ENCODE measurements around the gene PCSK7. TPM values are rescaled to one million over a fixed set of nuclear protein-coding genes. Genes with fewer than 3 reads are reported as not detected.
"Not testable (repeated sequence)": the region's sequence is repeated elsewhere in the genome, so short reads cannot be mapped to it uniquely, and the experiment has no call there.

The PCSK7 gene, protein sequence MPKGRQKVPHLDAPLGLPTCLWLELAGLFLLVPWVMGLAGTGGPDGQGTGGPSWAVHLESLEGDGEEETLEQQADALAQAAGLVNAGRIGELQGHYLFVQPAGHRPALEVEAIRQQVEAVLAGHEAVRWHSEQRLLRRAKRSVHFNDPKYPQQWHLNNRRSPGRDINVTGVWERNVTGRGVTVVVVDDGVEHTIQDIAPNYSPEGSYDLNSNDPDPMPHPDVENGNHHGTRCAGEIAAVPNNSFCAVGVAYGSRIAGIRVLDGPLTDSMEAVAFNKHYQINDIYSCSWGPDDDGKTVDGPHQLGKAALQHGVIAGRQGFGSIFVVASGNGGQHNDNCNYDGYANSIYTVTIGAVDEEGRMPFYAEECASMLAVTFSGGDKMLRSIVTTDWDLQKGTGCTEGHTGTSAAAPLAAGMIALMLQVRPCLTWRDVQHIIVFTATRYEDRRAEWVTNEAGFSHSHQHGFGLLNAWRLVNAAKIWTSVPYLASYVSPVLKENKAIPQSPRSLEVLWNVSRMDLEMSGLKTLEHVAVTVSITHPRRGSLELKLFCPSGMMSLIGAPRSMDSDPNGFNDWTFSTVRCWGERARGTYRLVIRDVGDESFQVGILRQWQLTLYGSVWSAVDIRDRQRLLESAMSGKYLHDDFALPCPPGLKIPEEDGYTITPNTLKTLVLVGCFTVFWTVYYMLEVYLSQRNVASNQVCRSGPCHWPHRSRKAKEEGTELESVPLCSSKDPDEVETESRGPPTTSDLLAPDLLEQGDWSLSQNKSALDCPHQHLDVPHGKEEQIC
- 100 to 1,000 TPM; 140 to 206 TPM for total RNA-seq

DNA sequence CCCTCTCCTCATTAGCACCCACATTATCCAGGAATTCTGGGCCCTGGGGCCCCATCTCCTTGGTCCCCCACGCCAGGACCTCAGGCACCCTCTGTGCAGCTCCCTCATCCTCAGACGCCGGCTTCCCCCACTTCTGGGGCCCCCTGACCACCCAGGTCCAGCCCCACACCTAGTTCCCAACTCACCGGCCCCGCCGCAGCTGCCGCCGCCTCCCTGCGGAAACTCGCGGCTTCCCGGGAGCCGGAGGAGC is at the start of gene PCSK7:
Gene PCSK7, minus strand, starts transcription at position 232 of the 250 bp plus-strand sequence. CDS start 2,229 bp downstream, outside the sequence.
- Mint-ChIP-seq H3K36me3 (peaks cover 15% of the 10 kb centered on the region), H3K4me3 (peak within 1 kb of the TSS; percentile 97), H3K27me3 (no peaks in the 10 kb centered on the region), H3K27ac (peak within 1 kb of the TSS; percentile 96 to 98), H3K9me3 (no peaks in the 10 kb centered on the region), H3K4me1 (ENCODE audit: low read depth in 2 of 2) (peaks cover 32 to 45% of the 10 kb centered on the region in 2 donors)
- no peak for ATAC-seq
- DNase-seq (ENCODE audit: low spot score), result peak; percentile 82

DNA sequence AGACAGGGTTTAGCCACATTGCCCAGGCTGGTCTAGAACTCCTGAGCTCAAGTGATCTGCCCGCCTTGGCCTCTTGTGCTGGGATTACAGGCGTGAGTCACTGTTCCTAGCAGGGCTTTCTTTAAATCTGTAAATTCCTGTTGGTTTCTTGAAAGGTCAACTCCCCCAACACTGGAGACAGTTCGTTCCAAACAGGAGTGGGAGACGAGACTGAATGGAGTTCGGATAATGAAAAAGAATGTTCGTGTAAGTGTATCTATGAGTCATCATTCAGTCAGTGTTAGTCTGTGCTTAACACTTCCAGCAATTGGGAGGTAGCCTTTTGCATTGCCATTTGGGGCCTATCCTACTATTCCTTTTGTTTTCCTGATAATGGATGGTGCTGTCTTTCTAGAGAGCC is 49.3 kb upstream of the PCSK7 start:
- H3K9me3 Mint-ChIP-seq, result no peaks in the 10 kb centered on the region
- no peak for DNase-seq (ENCODE audit: low spot score)
- H3K4me1 Mint-ChIP-seq (ENCODE audit: low read depth in 2 of 2), result peaks cover 6 to 9% of the 10 kb centered on the region in 2 donors
- no peaks in the 10 kb centered on the region for H3K27me3 Mint-ChIP-seq
- peaks cover 24% of the 10 kb centered on the region for H3K36me3 Mint-ChIP-seq
- no peak overlapping the region for H3K4me3 Mint-ChIP-seq
- H3K27ac Mint-ChIP-seq, result no peak overlapping the region
- no peak for ATAC-seq

DNA sequence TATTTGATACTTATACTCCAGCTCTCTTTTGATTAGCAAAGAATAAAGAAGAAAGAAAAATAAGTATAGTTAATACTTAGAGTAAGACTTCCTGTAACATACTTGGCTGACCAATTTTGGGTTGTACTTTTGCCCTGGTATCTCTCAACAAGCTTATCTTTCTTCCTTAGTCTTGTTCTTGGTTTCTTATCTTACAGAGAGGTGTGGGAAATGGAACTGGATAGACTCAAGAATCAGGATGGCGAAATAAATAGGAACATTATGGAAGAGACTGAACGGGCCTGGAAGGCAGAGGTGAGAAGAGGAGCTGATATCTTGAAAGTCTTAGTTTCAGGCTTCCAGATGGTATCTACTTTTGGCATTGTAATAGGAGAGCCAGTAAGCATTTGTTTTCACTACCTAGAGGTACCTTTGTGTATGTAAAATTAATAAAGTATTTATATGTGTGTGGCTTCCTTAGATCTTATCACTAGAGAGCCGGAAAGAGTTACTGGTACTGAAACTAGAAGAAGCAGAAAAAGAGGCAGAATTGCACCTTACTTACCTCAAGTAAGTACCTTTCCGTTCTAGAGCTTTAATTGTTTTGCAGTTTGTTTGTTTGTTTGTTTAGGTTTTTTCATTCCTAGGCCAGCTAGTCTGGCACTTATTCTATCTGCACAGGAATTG is 48.0 kb upstream of the PCSK7 start:
- DNase-seq (ENCODE audit: low spot score), result no peak
- no peak overlapping the region for H3K4me3 Mint-ChIP-seq
- peaks cover 6 to 9% of the 10 kb centered on the region in 2 donors for H3K4me1 Mint-ChIP-seq (ENCODE audit: low read depth in 2 of 2)
- H3K27ac Mint-ChIP-seq, result no peak overlapping the region
- peaks cover 30% of the 10 kb centered on the region for H3K36me3 Mint-ChIP-seq
- ATAC-seq, result no peak
- H3K9me3 Mint-ChIP-seq, result no peaks in the 10 kb centered on the region
- H3K27me3 Mint-ChIP-seq, result no peaks in the 10 kb centered on the region

DNA sequence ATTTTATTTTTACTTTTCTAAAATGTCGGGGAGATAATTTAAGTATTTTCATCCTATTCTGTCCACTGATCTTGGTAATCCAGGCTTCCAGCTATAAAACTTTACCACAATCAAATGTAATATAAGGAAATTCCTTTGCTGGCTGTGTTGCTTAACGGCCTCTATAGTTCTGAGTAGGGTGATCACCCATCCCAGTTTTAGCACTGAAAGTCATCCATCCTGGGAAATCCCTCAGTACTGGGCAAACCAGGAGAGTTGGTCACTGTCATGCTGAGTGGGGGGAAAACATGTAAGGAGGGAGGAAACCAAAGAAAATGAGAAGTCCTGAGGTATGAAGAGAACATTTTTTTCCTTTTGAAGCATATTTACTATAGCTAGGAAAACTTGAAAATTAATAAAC is 46.5 kb upstream of the PCSK7 start:
- Mint-ChIP-seq H3K36me3 (peaks cover 36% of the 10 kb centered on the region), H3K27ac (no peak overlapping the region), H3K9me3 (no peaks in the 10 kb centered on the region), H3K27me3 (no peaks in the 10 kb centered on the region), H3K4me1 (ENCODE audit: low read depth in 2 of 2) (peaks cover 8 to 9% of the 10 kb centered on the region in 2 donors), H3K4me3 (no peak overlapping the region)
- DNase-seq (ENCODE audit: low spot score) (no peak), ATAC-seq (no peak)

DNA sequence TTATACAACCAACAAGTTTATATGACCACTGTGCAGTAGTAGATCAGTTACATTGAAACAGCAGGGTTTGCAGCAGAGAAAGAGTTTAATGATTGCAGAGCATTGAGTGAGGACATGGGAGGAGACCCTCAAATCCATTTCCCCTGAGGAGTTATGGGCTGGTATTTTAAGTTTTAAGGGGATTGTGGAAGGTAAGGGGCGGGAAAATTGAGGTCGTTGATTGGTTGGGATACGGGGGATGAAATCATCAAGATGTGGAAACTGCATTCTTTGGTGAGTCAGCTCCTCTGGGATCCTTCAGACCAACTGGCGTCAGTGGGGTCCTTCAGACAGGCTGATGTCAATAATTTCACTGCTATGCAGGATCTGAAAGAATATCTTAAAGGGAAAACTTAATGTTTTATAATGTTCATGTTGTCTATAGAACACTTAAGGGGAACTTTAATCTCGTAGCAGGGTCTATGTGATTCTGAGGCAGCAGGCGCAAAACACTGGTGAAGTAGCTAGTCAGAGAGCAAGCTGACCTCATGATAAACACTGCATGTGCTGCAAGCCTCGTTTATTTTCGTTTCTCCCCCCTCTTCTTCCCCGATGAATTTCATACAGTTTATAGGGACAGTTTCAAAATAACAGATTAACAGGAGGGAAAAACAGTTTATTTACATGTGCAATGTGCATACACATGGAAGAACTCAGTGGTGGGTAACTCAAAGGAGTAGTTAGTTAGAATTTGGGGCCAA is 41.8 kb upstream of the PCSK7 start:
- no peak overlapping the region for H3K4me3 Mint-ChIP-seq
- no peak for DNase-seq (ENCODE audit: low spot score)
- peaks cover 0 to 2% of the 10 kb centered on the region in 2 donors for H3K4me1 Mint-ChIP-seq (ENCODE audit: low read depth in 2 of 2)
- no peaks in the 10 kb centered on the region for H3K27me3 Mint-ChIP-seq
- H3K9me3 Mint-ChIP-seq, result no peaks in the 10 kb centered on the region
- peaks cover 16% of the 10 kb centered on the region for H3K36me3 Mint-ChIP-seq
- H3K27ac Mint-ChIP-seq, result no peak overlapping the region
- ATAC-seq, result no peak

DNA sequence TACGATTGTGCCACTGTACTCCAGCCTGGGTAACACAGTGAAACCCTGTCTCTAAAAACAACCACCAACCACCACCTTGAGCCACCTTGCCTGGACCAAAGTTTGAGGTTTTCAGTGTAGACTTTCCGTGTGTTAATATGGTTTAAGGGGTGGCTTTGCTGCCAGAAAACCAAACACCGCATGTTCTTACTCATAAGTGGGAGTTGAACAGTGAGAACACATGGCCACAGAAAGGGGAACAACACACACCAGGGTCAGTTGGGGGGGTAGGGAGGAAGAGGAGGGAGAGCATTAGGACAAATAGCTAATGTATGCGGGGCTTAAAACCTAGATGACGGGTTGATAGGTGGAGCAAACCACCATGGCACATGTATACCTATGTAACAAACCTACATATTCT is 40.3 kb upstream of the PCSK7 start:
- not testable (repeated sequence) for H3K4me3 Mint-ChIP-seq; H3K27me3 Mint-ChIP-seq; H3K27ac Mint-ChIP-seq; H3K4me1 Mint-ChIP-seq (ENCODE audit: low read depth in 2 of 2); H3K9me3 Mint-ChIP-seq; ATAC-seq; DNase-seq (ENCODE audit: low spot score)
- H3K36me3 Mint-ChIP-seq, result peaks cover 16% of the 10 kb centered on the region

DNA sequence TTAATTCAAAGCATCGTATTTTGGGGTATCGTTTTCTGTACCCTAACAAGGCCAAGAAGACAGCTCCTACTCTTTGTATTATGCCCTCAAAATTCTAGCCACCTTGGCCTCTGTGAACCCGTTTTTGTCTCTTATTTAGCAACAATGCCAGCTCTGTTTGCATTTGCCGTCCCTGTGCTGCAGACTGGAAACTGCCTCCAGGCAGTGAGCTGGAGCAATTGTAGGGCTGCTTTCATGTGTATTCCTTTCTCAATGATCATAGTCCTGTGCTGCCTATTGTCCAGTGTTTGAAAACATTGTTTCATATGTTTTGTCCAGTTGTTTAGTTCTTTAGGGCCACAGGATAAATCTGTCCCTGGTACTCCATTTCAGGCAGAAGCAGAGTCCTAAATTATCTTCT is 39.3 kb upstream of the PCSK7 start:
- no peak for DNase-seq (ENCODE audit: low spot score)
- peaks cover 0 to 2% of the 10 kb centered on the region in 2 donors for H3K4me1 Mint-ChIP-seq (ENCODE audit: low read depth in 2 of 2)
- H3K4me3 Mint-ChIP-seq, result no peak overlapping the region
- H3K27ac Mint-ChIP-seq, result no peak overlapping the region
- H3K27me3 Mint-ChIP-seq, result no peaks in the 10 kb centered on the region
- H3K36me3 Mint-ChIP-seq, result peaks cover 16% of the 10 kb centered on the region
- no peaks in the 10 kb centered on the region for H3K9me3 Mint-ChIP-seq
- ATAC-seq, result no peak

DNA sequence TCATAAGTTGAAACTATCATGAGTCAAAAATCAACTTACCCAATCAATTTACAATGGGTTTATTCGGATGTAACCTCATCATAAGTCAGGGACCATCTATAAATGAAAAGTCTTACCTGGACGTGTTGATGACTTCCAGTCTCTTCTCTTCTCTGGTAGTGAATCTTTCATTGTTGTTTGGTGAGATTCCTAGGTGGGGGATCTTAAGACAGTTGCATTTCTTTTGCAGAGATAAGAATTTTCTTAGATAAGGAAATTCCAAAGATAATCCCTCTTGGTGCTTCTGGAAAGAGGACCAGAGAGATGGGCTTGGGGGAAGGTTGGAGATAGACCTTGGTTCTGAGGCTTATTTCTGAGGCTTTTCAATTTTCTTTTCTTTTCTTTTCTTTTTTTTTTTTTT is 38.0 kb upstream of the PCSK7 start:
- no peak for DNase-seq (ENCODE audit: low spot score)
- Mint-ChIP-seq H3K27me3 (no peaks in the 10 kb centered on the region), H3K27ac (no peak overlapping the region)

DNA sequence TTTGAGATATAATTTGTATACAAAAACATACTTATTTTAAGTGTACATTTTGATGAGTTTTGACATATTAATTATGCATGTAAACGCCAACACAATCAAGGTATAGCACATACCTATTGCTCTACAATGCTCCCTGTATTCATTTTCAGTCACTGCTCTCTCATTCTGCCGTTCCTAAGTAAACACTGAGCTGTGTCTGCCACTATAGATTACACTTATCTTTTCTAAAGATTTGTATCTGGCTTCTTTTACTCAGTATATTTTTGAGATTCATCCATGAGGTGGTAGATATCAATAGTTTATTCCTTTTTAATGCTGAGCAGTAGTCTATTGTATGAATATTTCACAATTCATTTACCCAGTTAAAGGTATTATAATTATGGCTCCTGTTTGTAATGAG is 33.9 kb upstream of the PCSK7 start:
- H3K27me3 Mint-ChIP-seq, result no peaks in the 10 kb centered on the region
- H3K27ac Mint-ChIP-seq, result no peak overlapping the region
- no peak for ATAC-seq
- no peak for DNase-seq (ENCODE audit: low spot score)
- no peak overlapping the region for H3K4me3 Mint-ChIP-seq
- no peaks in the 10 kb centered on the region for H3K4me1 Mint-ChIP-seq (ENCODE audit: low read depth in 2 of 2)
- no peaks in the 10 kb centered on the region for H3K36me3 Mint-ChIP-seq
- H3K9me3 Mint-ChIP-seq, result no peaks in the 10 kb centered on the region

More for the DNA sequence above, 38.0 kb upstream of the PCSK7 start:
- Mint-ChIP-seq H3K4me3 (no peak overlapping the region), H3K36me3 (peaks cover 10% of the 10 kb centered on the region), H3K9me3 (no peaks in the 10 kb centered on the region), H3K4me1 (ENCODE audit: low read depth in 2 of 2) (peaks cover 0 to 2% of the 10 kb centered on the region in 2 donors)
- ATAC-seq, result no peak

DNA sequence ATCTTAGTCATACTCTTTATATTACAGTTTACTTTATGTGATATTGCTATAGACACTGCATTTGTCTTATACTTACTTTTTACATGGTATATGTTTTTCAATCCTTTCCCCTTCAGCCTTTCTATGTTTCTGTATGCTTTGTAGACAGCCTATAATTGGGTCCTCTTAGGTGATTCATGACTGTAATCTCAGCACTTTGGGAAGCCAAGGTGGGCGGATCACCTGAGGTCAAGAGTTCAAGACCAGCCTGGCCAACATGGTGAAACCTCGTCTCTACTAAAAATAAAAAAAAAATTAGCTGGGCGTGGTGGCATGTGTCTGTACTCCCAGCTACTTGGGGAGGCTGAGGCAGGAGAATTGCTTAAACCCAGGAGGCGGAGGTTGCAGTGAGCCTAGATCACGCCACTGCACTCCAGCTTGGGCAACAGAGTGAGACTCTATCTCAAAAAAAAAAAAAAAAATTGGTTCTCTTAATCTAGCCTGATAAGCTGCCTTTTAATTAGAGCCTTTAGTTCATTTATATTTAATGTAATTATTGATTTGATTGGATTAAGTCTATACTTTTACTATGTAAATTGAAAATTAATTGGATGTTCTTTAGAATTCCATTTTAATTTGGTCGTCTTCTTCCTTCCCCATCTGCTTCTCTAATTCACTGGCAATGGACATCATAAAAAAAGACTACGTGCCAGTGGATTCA is 32.9 kb upstream of the PCSK7 start:
- not testable (repeated sequence) for H3K36me3 Mint-ChIP-seq; ATAC-seq; H3K4me3 Mint-ChIP-seq; H3K4me1 Mint-ChIP-seq (ENCODE audit: low read depth in 2 of 2); H3K9me3 Mint-ChIP-seq; DNase-seq (ENCODE audit: low spot score); H3K27ac Mint-ChIP-seq; H3K27me3 Mint-ChIP-seq

DNA sequence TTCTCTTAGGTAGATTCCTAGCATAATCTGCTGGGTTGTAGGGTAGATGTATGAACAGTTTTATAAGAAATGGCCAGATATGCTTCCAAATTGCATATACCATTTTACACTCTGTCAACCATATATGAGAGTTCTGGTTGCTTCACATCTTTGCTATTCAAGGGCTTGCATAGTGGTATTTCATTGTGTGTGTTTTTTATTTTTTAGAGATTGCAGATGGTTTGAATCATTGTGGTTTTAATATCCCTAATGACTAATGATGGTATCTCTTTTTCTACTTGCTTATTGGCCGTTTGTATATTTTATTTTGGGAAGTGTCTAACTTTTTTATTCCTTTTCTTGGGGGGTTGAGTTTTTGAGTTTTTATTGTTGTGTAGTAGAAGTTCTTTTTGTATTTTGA is 27.5 kb upstream of the PCSK7 start:
- Mint-ChIP-seq H3K36me3 (no peaks in the 10 kb centered on the region), H3K27me3 (no peaks in the 10 kb centered on the region), H3K27ac (no peak overlapping the region), H3K9me3 (no peaks in the 10 kb centered on the region), H3K4me1 (ENCODE audit: low read depth in 2 of 2) (no peaks in the 10 kb centered on the region), H3K4me3 (no peak overlapping the region)
- DNase-seq (ENCODE audit: low spot score), result no peak
- no peak for ATAC-seq

DNA sequence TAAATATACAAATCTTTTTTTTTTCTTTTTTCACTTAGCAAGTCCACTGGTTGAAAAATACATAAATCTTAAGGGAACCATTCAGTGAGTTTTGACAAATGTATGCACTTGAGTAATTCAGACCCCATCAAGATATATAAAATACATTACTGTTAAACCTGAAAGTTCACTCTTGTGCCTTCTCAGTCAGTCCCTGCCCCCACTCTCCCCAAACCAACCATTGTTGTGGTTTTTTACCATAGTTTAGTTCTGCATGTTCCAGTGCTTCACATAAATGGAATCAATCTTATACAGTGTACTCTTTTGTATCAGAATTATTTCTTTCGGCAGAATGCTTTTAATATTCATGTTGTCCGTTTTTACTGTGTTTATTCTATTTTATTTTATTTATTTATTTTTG is 26.7 kb upstream of the PCSK7 start:
- Mint-ChIP-seq H3K9me3 (no peaks in the 10 kb centered on the region), H3K27me3 (no peaks in the 10 kb centered on the region), H3K4me3 (no peak overlapping the region), H3K4me1 (ENCODE audit: low read depth in 2 of 2) (no peaks in the 10 kb centered on the region), H3K27ac (no peak overlapping the region), H3K36me3 (no peaks in the 10 kb centered on the region)
- DNase-seq (ENCODE audit: low spot score), result no peak
- no peak for ATAC-seq

DNA sequence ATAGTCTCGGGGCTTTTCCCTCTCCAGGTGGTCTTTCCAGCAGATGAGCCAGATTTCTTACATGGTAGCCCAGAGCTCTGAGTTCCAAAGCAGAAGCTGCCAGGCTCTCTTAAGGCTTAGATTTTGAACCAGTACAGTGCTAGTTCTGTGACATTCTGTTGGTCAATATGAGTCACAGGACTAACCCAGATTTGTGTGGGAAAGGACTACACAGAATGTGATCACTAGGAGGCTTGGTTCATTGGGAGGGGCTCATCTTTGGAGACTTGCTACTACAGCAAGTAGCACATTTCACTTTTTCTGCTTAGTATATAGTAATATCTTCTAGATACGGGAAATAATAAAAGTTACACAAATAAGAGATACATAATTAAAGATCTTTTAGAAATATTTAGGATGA is 24.7 kb upstream of the PCSK7 start:
- H3K36me3 Mint-ChIP-seq, result no peaks in the 10 kb centered on the region
- H3K4me3 Mint-ChIP-seq, result no peak overlapping the region
- no peak for ATAC-seq
- no peak for DNase-seq (ENCODE audit: low spot score)
- no peak overlapping the region for H3K27ac Mint-ChIP-seq
- no peaks in the 10 kb centered on the region for H3K9me3 Mint-ChIP-seq
- H3K27me3 Mint-ChIP-seq, result no peaks in the 10 kb centered on the region
- H3K4me1 Mint-ChIP-seq (ENCODE audit: low read depth in 2 of 2), result peaks cover 0 to under 1% of the 10 kb centered on the region in 2 donors

All from natural killer cell treated with Interleukin-12 subunit alpha and Interleukin-12 subunit beta and Interleukin-15 and Interleukin-18, amount 100 ng/mL, for 72 hours (primary cell).